Measurements from ENCODE around the gene MYH7B. TPM values are rescaled to one million over a fixed set of nuclear protein-coding genes. Genes with fewer than 3 reads are reported as not detected.

The MYH7B gene
- total RNA-seq, 1 donor from 2014 or later = 1.2 TPM

DNA sequence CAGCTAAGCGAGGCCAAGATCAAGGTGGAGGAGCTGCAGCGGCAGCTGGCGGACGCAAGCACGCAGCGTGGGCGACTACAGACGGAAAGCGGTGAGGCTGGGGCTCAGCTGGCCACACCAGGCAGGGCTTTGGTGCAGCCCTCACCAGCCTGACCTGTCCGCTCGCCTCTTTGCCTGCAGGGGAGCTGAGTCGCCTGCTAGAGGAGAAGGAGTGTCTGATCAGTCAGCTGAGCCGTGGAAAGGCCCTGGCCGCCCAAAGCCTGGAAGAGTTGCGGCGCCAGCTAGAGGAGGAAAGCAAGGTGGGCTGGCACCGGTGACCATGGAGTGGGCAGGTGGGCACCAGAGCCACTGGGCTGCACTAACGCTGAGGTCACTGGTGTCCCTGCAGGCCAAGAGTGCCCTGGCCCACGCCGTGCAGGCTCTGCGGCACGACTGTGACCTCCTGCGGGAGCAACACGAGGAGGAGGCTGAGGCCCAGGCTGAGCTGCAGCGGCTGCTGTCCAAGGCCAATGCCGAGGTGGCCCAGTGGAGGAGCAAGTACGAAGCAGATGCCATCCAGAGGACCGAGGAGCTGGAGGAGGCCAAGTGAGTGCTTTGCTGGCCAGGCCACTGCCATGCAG lies 42.8 kb downstream of the MYH7B start:
- TF ChIP-seq CTCF (conservative IDR thresholded peaks at IDR 0.05) = no peak
- peak overlapping the region; percentile 59 for H3K27ac Mint-ChIP-seq
- H3K36me3 Mint-ChIP-seq = peaks cover 31% of the 10 kb centered on the region
- H3K27me3 Mint-ChIP-seq = no peaks in the 10 kb centered on the region
- H3K9me3 Mint-ChIP-seq = no peaks in the 10 kb centered on the region
- DNase-seq (ENCODE audit: extremely low spot score, unreplicated experiment) = no peak
- H3K4me1 Mint-ChIP-seq (ENCODE audit: unreplicated experiment) = no peaks in the 10 kb centered on the region
- no peak overlapping the region for H3K4me3 Mint-ChIP-seq

GRCh38 chr20:34999021-34999451 lies 43.4 kb downstream of the MYH7B start:
- DNase-seq (ENCODE audit: extremely low spot score, unreplicated experiment) = no peak
- peaks cover 31% of the 10 kb centered on the region for H3K36me3 Mint-ChIP-seq
- no peaks in the 10 kb centered on the region for H3K4me1 Mint-ChIP-seq (ENCODE audit: unreplicated experiment)
- H3K27me3 Mint-ChIP-seq = no peaks in the 10 kb centered on the region
- no peak overlapping the region for H3K4me3 Mint-ChIP-seq
- no peaks in the 10 kb centered on the region for H3K9me3 Mint-ChIP-seq
- TF ChIP-seq CTCF (conservative IDR thresholded peaks at IDR 0.05) = no peak
- H3K27ac Mint-ChIP-seq = peak overlapping the region; percentile 13

- Mint-ChIP-seq H3K27me3 (no peaks in the 10 kb centered on the region), H3K4me3 (no peak overlapping the region), H3K36me3 (peaks cover 28% of the 10 kb centered on the region), H3K4me1 (ENCODE audit: unreplicated experiment) (no peaks in the 10 kb centered on the region), H3K9me3 (no peaks in the 10 kb centered on the region), H3K27ac (no peak overlapping the region)
- no peak for DNase-seq (ENCODE audit: extremely low spot score, unreplicated experiment)
- TF ChIP-seq CTCF (conservative IDR thresholded peaks at IDR 0.05) = no peak
Measured at GRCh38 chr20:34999782-35000181, 44.1 kb downstream of the MYH7B start.

- no peak overlapping the region for H3K27ac Mint-ChIP-seq
- H3K4me3 Mint-ChIP-seq = no peak overlapping the region
- peaks cover 28% of the 10 kb centered on the region for H3K36me3 Mint-ChIP-seq
- DNase-seq (ENCODE audit: extremely low spot score, unreplicated experiment) = no peak
- TF ChIP-seq CTCF (conservative IDR thresholded peaks at IDR 0.05) = no peak
- no peaks in the 10 kb centered on the region for H3K27me3 Mint-ChIP-seq
- H3K4me1 Mint-ChIP-seq (ENCODE audit: unreplicated experiment) = no peaks in the 10 kb centered on the region
- no peaks in the 10 kb centered on the region for H3K9me3 Mint-ChIP-seq
Measured at GRCh38 chr20:35000311-35000921, 44.7 kb downstream of the MYH7B start.

- H3K27me3 Mint-ChIP-seq = no peaks in the 10 kb centered on the region
- no peak for DNase-seq (ENCODE audit: extremely low spot score, unreplicated experiment)
Measured at GRCh38 chr20:35000922-35001595, 45.4 kb downstream of the MYH7B start.

More at GRCh38 chr20:35000922-35001595, 45.4 kb downstream of the MYH7B start:
- no peaks in the 10 kb centered on the region for H3K4me1 Mint-ChIP-seq (ENCODE audit: unreplicated experiment)
- H3K4me3 Mint-ChIP-seq = no peak overlapping the region
- H3K36me3 Mint-ChIP-seq = peaks cover 28% of the 10 kb centered on the region
- no peaks in the 10 kb centered on the region for H3K9me3 Mint-ChIP-seq
- TF ChIP-seq CTCF (conservative IDR thresholded peaks at IDR 0.05) = no peak
- H3K27ac Mint-ChIP-seq = no peak overlapping the region
